ENCODE data around the gene TAAR2. TPM values are rescaled to one million over a fixed set of nuclear protein-coding genes. Genes with fewer than 3 reads are reported as not detected.

Gene TAAR2
- polyA plus RNA-seq, 1 donor (not counting 4 experiments of a cell fraction or from before 2014, with no cell fraction given) = not detected

DNA sequence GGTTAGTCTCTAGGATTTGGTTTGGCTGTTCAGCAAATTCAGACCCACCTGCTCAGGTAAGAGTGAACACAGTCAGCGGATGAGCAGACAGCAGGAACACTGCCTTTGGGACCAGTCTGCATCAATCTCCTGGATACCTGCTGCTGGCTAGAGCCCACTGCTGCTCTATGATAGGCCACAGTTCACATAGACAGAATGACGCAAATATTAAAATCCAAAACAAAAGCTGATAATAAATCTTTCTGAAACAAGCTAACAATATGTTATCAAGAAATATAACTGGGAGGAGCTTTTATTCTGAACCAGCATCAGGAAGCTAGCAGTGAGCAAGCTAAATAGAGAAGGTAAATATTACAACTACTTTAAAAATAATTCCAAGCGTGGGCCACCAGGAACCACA, 35.0 kb upstream of the TAAR2 start, which contains the start of gene TAAR1:
TSS of gene TAAR1 (minus strand) at position 101 of the 400 bp plus-strand sequence. CDS start 13,179 bp downstream, outside the sequence.
- Histone ChIP-seq H3K36me3 (ENCODE audit: control insufficient read depth in 2 of 2, extremely low read depth in 1 of 2, insufficient read depth in 2 of 2, low read length in 2 of 2) (no peaks in the 10 kb centered on the region), H3K9me1 (ENCODE audit: control insufficient read depth, extremely low read depth, insufficient read depth, low read length) (no peaks in the 10 kb centered on the region), H3K79me2 (ENCODE audit: control insufficient read depth, insufficient read depth, low read length) (no peaks in the 10 kb centered on the region), H3K27me3 (ENCODE audit: control insufficient read depth, extremely low read depth, insufficient read depth, low read length) (no peaks in the 10 kb centered on the region), H4K20me1 (ENCODE audit: control insufficient read depth, extremely low read depth, insufficient read depth, low read length) (no peaks in the 10 kb centered on the region), H3K4me1 (ENCODE audit: control insufficient read depth, extremely low read depth, insufficient read depth, low read length) (no peaks in the 10 kb centered on the region), H3K9ac (ENCODE audit: control insufficient read depth, extremely low read depth, insufficient read depth, low read length) (no peak within 1 kb of the TSS), H3K27ac (ENCODE audit: control insufficient read depth, insufficient read depth, low read length) (no peak within 1 kb of the TSS), H3K4me2 (ENCODE audit: control insufficient read depth, extremely low read depth, insufficient read depth, low read depth, low read length) (no peak within 1 kb of the TSS), H2AFZ (ENCODE audit: control insufficient read depth, low read length) (no peak within 1 kb of the TSS), H3K4me3 (ENCODE audit: control insufficient read depth in 2 of 3, extremely low read depth in 1 of 3, insufficient read depth in 2 of 3, low read depth in 1 of 3, low read length in 3 of 3) (no peak within 1 kb of the TSS), H3K9me3 (ENCODE audit: control insufficient read depth, low read depth, low read length) (no peaks in the 10 kb centered on the region)
- no peak for TF ChIP-seq EZH2 (IDR thresholded peaks at IDR 0.05; ENCODE audit: low read length)
- TF ChIP-seq, protein P1, sequence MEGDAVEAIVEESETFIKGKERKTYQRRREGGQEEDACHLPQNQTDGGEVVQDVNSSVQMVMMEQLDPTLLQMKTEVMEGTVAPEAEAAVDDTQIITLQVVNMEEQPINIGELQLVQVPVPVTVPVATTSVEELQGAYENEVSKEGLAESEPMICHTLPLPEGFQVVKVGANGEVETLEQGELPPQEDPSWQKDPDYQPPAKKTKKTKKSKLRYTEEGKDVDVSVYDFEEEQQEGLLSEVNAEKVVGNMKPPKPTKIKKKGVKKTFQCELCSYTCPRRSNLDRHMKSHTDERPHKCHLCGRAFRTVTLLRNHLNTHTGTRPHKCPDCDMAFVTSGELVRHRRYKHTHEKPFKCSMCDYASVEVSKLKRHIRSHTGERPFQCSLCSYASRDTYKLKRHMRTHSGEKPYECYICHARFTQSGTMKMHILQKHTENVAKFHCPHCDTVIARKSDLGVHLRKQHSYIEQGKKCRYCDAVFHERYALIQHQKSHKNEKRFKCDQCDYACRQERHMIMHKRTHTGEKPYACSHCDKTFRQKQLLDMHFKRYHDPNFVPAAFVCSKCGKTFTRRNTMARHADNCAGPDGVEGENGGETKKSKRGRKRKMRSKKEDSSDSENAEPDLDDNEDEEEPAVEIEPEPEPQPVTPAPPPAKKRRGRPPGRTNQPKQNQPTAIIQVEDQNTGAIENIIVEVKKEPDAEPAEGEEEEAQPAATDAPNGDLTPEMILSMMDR (optimal IDR thresholded peaks at IDR 0.05 in 1 of 3, IDR thresholded peaks at IDR 0.05 in 1 of 3, conservative IDR thresholded peaks at IDR 0.05 in 1 of 3; ENCODE audit: extremely low read depth in 1 of 3, insufficient read depth in 2 of 3, low read length in 3 of 3) = no peak
- no peak for DNase-seq (ENCODE audit: low read depth, low spot score)
- FAIRE-seq = no peak
- dilution Hi-C loops (cut with MboI; ENCODE audit: extremely low pct_ligation_motif_present, low sequenced_read_pairs) = no loop called here

DNA sequence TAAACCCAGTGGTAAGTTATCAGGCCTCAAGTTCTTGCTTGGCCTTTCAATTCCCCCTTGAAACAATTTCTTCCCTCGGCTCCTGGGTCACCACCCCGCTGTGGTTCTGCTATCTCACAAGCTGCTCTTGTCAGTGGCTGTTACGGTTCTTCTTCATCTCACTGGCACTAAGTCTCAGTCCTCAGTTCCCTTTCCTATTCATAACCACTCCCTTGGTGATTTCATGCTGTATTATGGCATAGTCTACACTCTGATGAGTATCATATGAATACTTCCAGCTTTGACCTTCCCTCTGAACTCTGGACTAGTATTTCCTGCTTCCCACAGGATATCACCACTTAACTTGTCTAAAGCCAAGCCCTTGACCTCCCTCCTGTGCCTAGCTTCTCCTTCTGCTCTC, 27.0 kb upstream of the TAAR2 start:
- no peak overlapping the region for H3K27ac ChIP-seq (ENCODE audit: control insufficient read depth, insufficient read depth, low read length)
- H3K79me2 ChIP-seq (ENCODE audit: control insufficient read depth, insufficient read depth, low read length) = no peaks in the 10 kb centered on the region
- FAIRE-seq (no peak), DNase-seq (ENCODE audit: low read depth, low spot score) (no peak)
- no peaks in the 10 kb centered on the region for H3K4me1 ChIP-seq (ENCODE audit: control insufficient read depth, extremely low read depth, insufficient read depth, low read length)
- no peak overlapping the region for H3K4me2 ChIP-seq (ENCODE audit: control insufficient read depth, extremely low read depth, insufficient read depth, low read depth, low read length)
- no peak overlapping the region for H2AFZ ChIP-seq (ENCODE audit: control insufficient read depth, low read length)
- dilution Hi-C loops (cut with MboI; ENCODE audit: extremely low pct_ligation_motif_present, low sequenced_read_pairs) = no loop called here
- H3K9me1 ChIP-seq (ENCODE audit: control insufficient read depth, extremely low read depth, insufficient read depth, low read length) = no peaks in the 10 kb centered on the region
- H3K4me3 ChIP-seq (ENCODE audit: control insufficient read depth in 2 of 3, extremely low read depth in 1 of 3, insufficient read depth in 2 of 3, low read depth in 1 of 3, low read length in 3 of 3) = no peak overlapping the region
- TF ChIP-seq, protein P1 (optimal IDR thresholded peaks at IDR 0.05 in 1 of 3, IDR thresholded peaks at IDR 0.05 in 1 of 3, conservative IDR thresholded peaks at IDR 0.05 in 1 of 3; ENCODE audit: extremely low read depth in 1 of 3, insufficient read depth in 2 of 3, low read length in 3 of 3) = no peak
- no peak for TF ChIP-seq EZH2 (IDR thresholded peaks at IDR 0.05; ENCODE audit: low read length)
- H3K36me3 ChIP-seq (ENCODE audit: control insufficient read depth in 2 of 2, extremely low read depth in 1 of 2, insufficient read depth in 2 of 2, low read length in 2 of 2) = no peaks in the 10 kb centered on the region
- no peak overlapping the region for H3K9ac ChIP-seq (ENCODE audit: control insufficient read depth, extremely low read depth, insufficient read depth, low read length)
- H3K9me3 ChIP-seq (ENCODE audit: control insufficient read depth, low read depth, low read length) = no peaks in the 10 kb centered on the region
- H4K20me1 ChIP-seq (ENCODE audit: control insufficient read depth, extremely low read depth, insufficient read depth, low read length) = no peaks in the 10 kb centered on the region
- H3K27me3 ChIP-seq (ENCODE audit: control insufficient read depth, extremely low read depth, insufficient read depth, low read length) = no peaks in the 10 kb centered on the region

Measured in keratinocyte (primary cell).